K562 (cell line): ENCODE results near the gene TLR5. TPM values are rescaled to one million over a fixed set of nuclear protein-coding genes. Genes with fewer than 3 reads are reported as not detected.

Experiments used
- ARID1B ChIP-seq: fragments of 450-650 bp; IDR thresholded peaks from 2 replicates; pipeline ENCODE4 v1.6.1; 2016; ENCODE audit warnings: antibody characterized with exemption, mild to moderate bottlenecking, inconsistent platforms
- CBX5 ChIP-seq: IDR thresholded peaks from 2 replicates; pipeline ENCODE4 v1.6.1; 2014; ENCODE audit warnings: low read depth, borderline replicate concordance
- FOXJ3 ChIP-seq: sonication (generic); formaldehyde crosslinking; IDR thresholded peaks from 2 replicates; pipeline ENCODE4 v1.4.0; 2020; ENCODE audit warnings: mild to moderate bottlenecking, missing genetic modification reagents
- HNRNPUL1 ChIP-seq: fragments of 200-400 bp; formaldehyde crosslinking; IDR thresholded peaks from 2 replicates; pipeline ENCODE4 v1.6.1; 2017; ENCODE audit warnings: low read length
- KDM1A ChIP-seq, 2 experiments: fragments of 450-650 bp; IDR thresholded peaks; 2 replicates each; pipeline ENCODE4 v1.6.1; 2016; ENCODE audit warnings: mild to moderate bottlenecking in 2 of 2
- ZNF407 ChIP-seq: fragments of 450-650 bp; IDR thresholded peaks from 2 replicates; pipeline ENCODE4 v1.6.1; 2016; ENCODE audit warnings: low read depth
- polyA plus RNA-seq, 8 experiments: library from polyadenylated mRNA; depleted of rRNA in 4 of 8; stranded (reverse) in 5 of 8; unstranded in 3 of 8; fragments of >200 nt; fragmentation: Nextera tagmentation in 2 of 8; fragmentation: Illumina TruSeq in 1 of 8; extraction: Ambion mirVana in 2 of 8; extraction: Trizol in 1 of 8; gene quantifications; 2 replicates each; pipeline versions ENCODE4 v1.2.1 to v1.2.3, GENCODE V29; 2011 to 2014; ENCODE audit warnings: inconsistent platforms in 1 of 8, missing spikeins in 1 of 8
- total RNA-seq, 7 experiments: library from RNA; depleted of rRNA in 6 of 7; stranded (reverse); fragments of >200 nt in 6 of 7; fragmentation: Illumina TruSeq in 2 of 7; extraction: Trizol in 2 of 7; gene quantifications; 2 replicates each; pipeline versions ENCODE4 v1.2.1 to v1.2.3, GENCODE V29; 2011 to 2021; ENCODE audit warnings: low replicate concordance in 1 of 7
- TF ChIP-seq, protein P1 (sequence below): fragments of 450-650 bp; IDR thresholded peaks from 2 replicates; pipeline ENCODE4 v1.6.1; 2016; ENCODE audit warnings: mild to moderate bottlenecking, moderate library complexity

Gene TLR5
- total and polyA plus RNA-seq, 9 of the 15 experiments (the other 6 are each of a cell fraction or from before 2014, with no cell fraction given) = 0.93 to 7.4 (median 1.9) TPM

DNA sequence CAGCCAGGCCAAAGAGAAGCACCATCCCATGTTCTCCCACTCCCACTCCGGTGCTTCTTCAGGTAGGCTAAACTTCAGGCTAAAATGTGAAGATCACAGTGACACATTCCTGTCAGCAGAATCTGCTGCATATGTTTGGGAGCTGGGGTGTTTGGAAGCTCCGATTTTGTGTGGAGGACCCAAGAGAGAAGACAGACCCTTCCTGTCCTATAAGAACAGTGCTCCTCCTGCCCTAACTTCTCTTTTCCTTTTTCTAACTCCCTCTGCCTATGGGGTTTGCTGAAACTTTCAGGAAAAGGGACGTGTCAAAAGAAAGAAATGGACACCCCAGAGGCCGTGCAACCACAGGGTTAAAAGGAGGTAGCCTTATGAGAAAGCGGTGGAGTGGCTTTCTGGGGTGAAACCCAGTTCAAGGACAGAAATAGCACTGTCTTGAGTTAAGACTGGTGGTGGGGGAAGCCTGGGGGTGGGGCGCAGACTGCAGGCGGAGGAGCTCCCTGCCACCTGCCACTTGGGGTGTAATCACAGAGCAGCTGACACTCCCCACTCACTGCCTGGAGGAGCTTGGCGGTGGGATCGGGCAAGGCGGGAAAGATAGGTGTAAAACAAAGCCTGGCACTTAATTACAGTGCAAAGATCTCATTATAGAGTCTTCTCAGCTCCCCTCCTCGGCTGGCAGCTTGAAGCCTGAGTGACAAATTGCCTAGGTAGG, 645 bp upstream of the TLR5 start (continued):
- TF ChIP-seq ZNF407 (no peak), FOXJ3 (no peak), HNRNPUL1 (no peak), CBX5 (0 out of 2 replicates have a peak, but pooled peaks have one; percentile 44), KDM1A (IDR thresholded peaks at IDR 0.05) (0 out of 4 replicates have a peak, but pooled peaks of 1 of the 2 experiments have one; percentile 18), ARID1B (0 out of 2 replicates have a peak, but pooled peaks have one; percentile 13)
- TF ChIP-seq, protein P1, sequence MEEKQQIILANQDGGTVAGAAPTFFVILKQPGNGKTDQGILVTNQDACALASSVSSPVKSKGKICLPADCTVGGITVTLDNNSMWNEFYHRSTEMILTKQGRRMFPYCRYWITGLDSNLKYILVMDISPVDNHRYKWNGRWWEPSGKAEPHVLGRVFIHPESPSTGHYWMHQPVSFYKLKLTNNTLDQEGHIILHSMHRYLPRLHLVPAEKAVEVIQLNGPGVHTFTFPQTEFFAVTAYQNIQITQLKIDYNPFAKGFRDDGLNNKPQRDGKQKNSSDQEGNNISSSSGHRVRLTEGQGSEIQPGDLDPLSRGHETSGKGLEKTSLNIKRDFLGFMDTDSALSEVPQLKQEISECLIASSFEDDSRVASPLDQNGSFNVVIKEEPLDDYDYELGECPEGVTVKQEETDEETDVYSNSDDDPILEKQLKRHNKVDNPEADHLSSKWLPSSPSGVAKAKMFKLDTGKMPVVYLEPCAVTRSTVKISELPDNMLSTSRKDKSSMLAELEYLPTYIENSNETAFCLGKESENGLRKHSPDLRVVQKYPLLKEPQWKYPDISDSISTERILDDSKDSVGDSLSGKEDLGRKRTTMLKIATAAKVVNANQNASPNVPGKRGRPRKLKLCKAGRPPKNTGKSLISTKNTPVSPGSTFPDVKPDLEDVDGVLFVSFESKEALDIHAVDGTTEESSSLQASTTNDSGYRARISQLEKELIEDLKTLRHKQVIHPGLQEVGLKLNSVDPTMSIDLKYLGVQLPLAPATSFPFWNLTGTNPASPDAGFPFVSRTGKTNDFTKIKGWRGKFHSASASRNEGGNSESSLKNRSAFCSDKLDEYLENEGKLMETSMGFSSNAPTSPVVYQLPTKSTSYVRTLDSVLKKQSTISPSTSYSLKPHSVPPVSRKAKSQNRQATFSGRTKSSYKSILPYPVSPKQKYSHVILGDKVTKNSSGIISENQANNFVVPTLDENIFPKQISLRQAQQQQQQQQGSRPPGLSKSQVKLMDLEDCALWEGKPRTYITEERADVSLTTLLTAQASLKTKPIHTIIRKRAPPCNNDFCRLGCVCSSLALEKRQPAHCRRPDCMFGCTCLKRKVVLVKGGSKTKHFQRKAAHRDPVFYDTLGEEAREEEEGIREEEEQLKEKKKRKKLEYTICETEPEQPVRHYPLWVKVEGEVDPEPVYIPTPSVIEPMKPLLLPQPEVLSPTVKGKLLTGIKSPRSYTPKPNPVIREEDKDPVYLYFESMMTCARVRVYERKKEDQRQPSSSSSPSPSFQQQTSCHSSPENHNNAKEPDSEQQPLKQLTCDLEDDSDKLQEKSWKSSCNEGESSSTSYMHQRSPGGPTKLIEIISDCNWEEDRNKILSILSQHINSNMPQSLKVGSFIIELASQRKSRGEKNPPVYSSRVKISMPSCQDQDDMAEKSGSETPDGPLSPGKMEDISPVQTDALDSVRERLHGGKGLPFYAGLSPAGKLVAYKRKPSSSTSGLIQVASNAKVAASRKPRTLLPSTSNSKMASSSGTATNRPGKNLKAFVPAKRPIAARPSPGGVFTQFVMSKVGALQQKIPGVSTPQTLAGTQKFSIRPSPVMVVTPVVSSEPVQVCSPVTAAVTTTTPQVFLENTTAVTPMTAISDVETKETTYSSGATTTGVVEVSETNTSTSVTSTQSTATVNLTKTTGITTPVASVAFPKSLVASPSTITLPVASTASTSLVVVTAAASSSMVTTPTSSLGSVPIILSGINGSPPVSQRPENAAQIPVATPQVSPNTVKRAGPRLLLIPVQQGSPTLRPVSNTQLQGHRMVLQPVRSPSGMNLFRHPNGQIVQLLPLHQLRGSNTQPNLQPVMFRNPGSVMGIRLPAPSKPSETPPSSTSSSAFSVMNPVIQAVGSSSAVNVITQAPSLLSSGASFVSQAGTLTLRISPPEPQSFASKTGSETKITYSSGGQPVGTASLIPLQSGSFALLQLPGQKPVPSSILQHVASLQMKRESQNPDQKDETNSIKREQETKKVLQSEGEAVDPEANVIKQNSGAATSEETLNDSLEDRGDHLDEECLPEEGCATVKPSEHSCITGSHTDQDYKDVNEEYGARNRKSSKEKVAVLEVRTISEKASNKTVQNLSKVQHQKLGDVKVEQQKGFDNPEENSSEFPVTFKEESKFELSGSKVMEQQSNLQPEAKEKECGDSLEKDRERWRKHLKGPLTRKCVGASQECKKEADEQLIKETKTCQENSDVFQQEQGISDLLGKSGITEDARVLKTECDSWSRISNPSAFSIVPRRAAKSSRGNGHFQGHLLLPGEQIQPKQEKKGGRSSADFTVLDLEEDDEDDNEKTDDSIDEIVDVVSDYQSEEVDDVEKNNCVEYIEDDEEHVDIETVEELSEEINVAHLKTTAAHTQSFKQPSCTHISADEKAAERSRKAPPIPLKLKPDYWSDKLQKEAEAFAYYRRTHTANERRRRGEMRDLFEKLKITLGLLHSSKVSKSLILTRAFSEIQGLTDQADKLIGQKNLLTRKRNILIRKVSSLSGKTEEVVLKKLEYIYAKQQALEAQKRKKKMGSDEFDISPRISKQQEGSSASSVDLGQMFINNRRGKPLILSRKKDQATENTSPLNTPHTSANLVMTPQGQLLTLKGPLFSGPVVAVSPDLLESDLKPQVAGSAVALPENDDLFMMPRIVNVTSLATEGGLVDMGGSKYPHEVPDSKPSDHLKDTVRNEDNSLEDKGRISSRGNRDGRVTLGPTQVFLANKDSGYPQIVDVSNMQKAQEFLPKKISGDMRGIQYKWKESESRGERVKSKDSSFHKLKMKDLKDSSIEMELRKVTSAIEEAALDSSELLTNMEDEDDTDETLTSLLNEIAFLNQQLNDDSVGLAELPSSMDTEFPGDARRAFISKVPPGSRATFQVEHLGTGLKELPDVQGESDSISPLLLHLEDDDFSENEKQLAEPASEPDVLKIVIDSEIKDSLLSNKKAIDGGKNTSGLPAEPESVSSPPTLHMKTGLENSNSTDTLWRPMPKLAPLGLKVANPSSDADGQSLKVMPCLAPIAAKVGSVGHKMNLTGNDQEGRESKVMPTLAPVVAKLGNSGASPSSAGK = peak; percentile 24; the same call in 1 of the 2 replicates
